Endothelial cell of umbilical vein (primary cell): ENCODE data around the gene LRRC34. TPM values are rescaled to one million over a fixed set of nuclear protein-coding genes. Genes with fewer than 3 reads are reported as not detected.

ENCODE experiments used
- BruUV-seq: library from RNA; stranded (reverse); fragments of 400-500 nt; replicated peaks from 2 replicates; lab custom pipeline; 2021; lab: Mats Ljungman, UMichigan
- CTCF ChIA-PET: fragments of 300-600, 350-600 bp; sonication (Branson Sonifier 250); formaldehyde crosslinking; loops from one replicate; lab custom pipeline; 2021; ENCODE audit warnings: antibody characterized with exemption, inconsistent platforms; lab: Charles Lee
- POLR2A ChIA-PET: fragments of 300-600, 350-600 bp; sonication (Branson Sonifier 250); formaldehyde crosslinking; loops from one replicate; lab custom pipeline; 2021; ENCODE audit warnings: antibody characterized with exemption, inconsistent platforms; lab: Charles Lee
- DNase-seq: peaks from one replicate; pipeline ENCODE4 v3.0.0-alpha.2; 2011; ENCODE audit warnings: low read depth, low spot score
- FAIRE-seq: peaks from 2 replicates; lab custom pipeline; 2011; peaks lifted over from hg19 to GRCh38; lab: Jason Lieb, UNC
- H2AFZ ChIP-seq: 2 replicates; pipeline ENCODE4 v1.6.0; 2012; ENCODE audit warnings: low read depth, low read length, control low read depth, inconsistent platforms
- H3K27ac ChIP-seq: 2 replicates; pipeline ENCODE4 v1.5.1; 2011; ENCODE audit warnings: low read depth, mild to moderate bottlenecking, control low read depth, low read length, moderate library complexity; ENCODE audit not compliant: insufficient read depth
- H3K27me3 ChIP-seq, 2 experiments: 2 replicates each; pipeline versions ENCODE4 v1.6.0 to v1.6.1; 2011; ENCODE audit warnings: low read length in 2 of 2, mixed read lengths in 1 of 2; ENCODE audit not compliant: control insufficient read depth in 2 of 2, insufficient read depth in 2 of 2
- H3K36me3 ChIP-seq, 2 experiments: 2 replicates in 1 of 2; 3 replicates in 1 of 2; pipeline ENCODE4 v1.5.1; 2011; ENCODE audit warnings: low read length in 2 of 2, mild to moderate bottlenecking in 1 of 2, moderate library complexity in 1 of 2; ENCODE audit not compliant: control insufficient read depth in 2 of 2, insufficient read depth in 2 of 2; ENCODE audit errors: extremely low read depth in 1 of 2
- H3K4me1 ChIP-seq: 3 replicates; pipeline ENCODE4 v1.5.1; 2011; ENCODE audit warnings: mild to moderate bottlenecking, low read length; ENCODE audit not compliant: control insufficient read depth, insufficient read depth; ENCODE audit errors: extremely low read depth
- H3K4me2 ChIP-seq: 2 replicates; pipeline ENCODE4 v1.6.1; 2011; ENCODE audit warnings: low read length, control low read depth, mixed read lengths; ENCODE audit not compliant: insufficient read depth
- H3K4me3 ChIP-seq, 3 experiments: fragments of 200-600 bp in 1 of 3; sonication (generic), shearing (Covaris generic) in 1 of 3; replicated peaks in 1 of 3; 2 replicates each; pipeline ENCODE4 v1.5.1; 2011 to 2016; ENCODE audit warnings: control low read depth in 3 of 3, low read length in 3 of 3, mild to moderate bottlenecking in 2 of 3, inconsistent platforms in 1 of 3, low read depth in 1 of 3, moderate library complexity in 1 of 3; ENCODE audit not compliant: insufficient read depth in 1 of 3
- H3K79me2 ChIP-seq: 2 replicates; pipeline ENCODE4 v1.6.0; 2012; ENCODE audit warnings: low read length, inconsistent platforms; ENCODE audit not compliant: control insufficient read depth, insufficient read depth
- H3K9ac ChIP-seq: replicated peaks from 2 replicates; pipeline ENCODE3; 2011; ENCODE audit warnings: low read length, control low read depth; ENCODE audit not compliant: insufficient read depth; ENCODE audit errors: extremely low read depth
- H3K9me1 ChIP-seq: replicated peaks from 3 replicates; pipeline ENCODE4 v1.6.0; 2011; ENCODE audit warnings: mild to moderate bottlenecking, low read length; ENCODE audit not compliant: control insufficient read depth, insufficient read depth; ENCODE audit errors: extremely low read depth
- H3K9me3 ChIP-seq: replicated peaks from 2 replicates; pipeline ENCODE4 v1.5.1; 2012; ENCODE audit warnings: low read length, inconsistent platforms; ENCODE audit not compliant: control insufficient read depth, insufficient read depth
- H4K20me1 ChIP-seq: replicated peaks from 2 replicates; pipeline ENCODE3; 2011; ENCODE audit warnings: mild to moderate bottlenecking, low read length; ENCODE audit not compliant: control insufficient read depth, insufficient read depth; ENCODE audit errors: extremely low read depth
- CTCF ChIP-seq, 2 donors: IDR thresholded peaks; 1 replicate in 1 of 2; 2 replicates in 1 of 2; pipeline ENCODE4 v1.5.1; 2011; ENCODE audit warnings: low read length in 2 of 2, mild to moderate bottlenecking in 2 of 2, moderate library complexity in 2 of 2, control low read depth in 1 of 2, inconsistent platforms in 1 of 2, low read depth in 1 of 2; ENCODE audit not compliant: insufficient read depth in 1 of 2; ENCODE audit errors: extremely low read depth in 1 of 2
- EZH2 ChIP-seq: IDR thresholded peaks from 2 replicates; pipeline ENCODE4 v1.6.1; 2012; ENCODE audit warnings: borderline replicate concordance, low read depth, mild to moderate bottlenecking, moderate library complexity, low read length, inconsistent platforms; ENCODE audit not compliant: severe bottlenecking
- GATA2 ChIP-seq: IDR thresholded peaks from 2 replicates; pipeline ENCODE4 v1.7.0; 2011; ENCODE audit warnings: low read depth, mild to moderate bottlenecking, moderate library complexity, mixed read lengths, low read length; ENCODE audit not compliant: insufficient read length, insufficient read depth
- JUN ChIP-seq: IDR thresholded peaks from 2 replicates; pipeline ENCODE4 v1.6.1; 2011; ENCODE audit warnings: borderline replicate concordance, low read depth; ENCODE audit not compliant: insufficient read length, insufficient read depth
- MYC ChIP-seq: IDR thresholded peaks from one replicate; pipeline ENCODE4 v1.6.1; 2011; ENCODE audit warnings: mild to moderate bottlenecking, low read depth, low read length
- POLR2A ChIP-seq: IDR thresholded peaks from 2 replicates; pipeline ENCODE4 v1.6.1; 2012; ENCODE audit warnings: low read depth, mild to moderate bottlenecking, control low read depth, low read length
- POLR2AphosphoS5 ChIP-seq: IDR thresholded peaks from 2 replicates; pipeline ENCODE4 v1.6.1; 2012; ENCODE audit warnings: low read depth, mild to moderate bottlenecking, control low read depth, low read length, moderate library complexity; ENCODE audit not compliant: insufficient read depth
- dilution Hi-C: fragments of 300-500 bp; cut with MboI; formaldehyde crosslinking; loops from one replicate; pipeline ENCODE4 v1.15.0; 2019; ENCODE audit warnings: low sequenced_read_pairs; ENCODE audit not compliant: extremely low pct_ligation_motif_present
- intact Hi-C: fragments of 100-400 bp; cut with micrococcal nuclease; formaldehyde crosslinking; loops from one replicate; pipeline ENCODE4 v1.10.0; 2022
- polyA plus RNA-seq, 4 experiments: library from polyadenylated mRNA; depleted of rRNA in 3 of 4; stranded (reverse) in 3 of 4; unstranded in 1 of 4; fragments of >200 nt; gene quantifications; 2 replicates each; pipeline versions ENCODE4 v1.2.1 to v1.2.3, GENCODE V29; 2011 to 2012; ENCODE audit warnings: missing spikeins in 1 of 4
- total RNA-seq: library from RNA; stranded (reverse); gene quantifications from 2 replicates; pipeline ENCODE4 v1.2.3, GENCODE V29; 2021

The LRRC34 gene
- total and polyA plus RNA-seq, 2 donors (not counting 3 experiments of a cell fraction or from before 2014, with no cell fraction given): 0.72 to 2.5 TPM

- DNase-seq: no peak
- CTCF ChIA-PET: interaction anchor here (0.9 to 1.4 kb wide), 2 partner anchors 13 to 89 kb away, joined by 3 to 4 read pairs; no protein-coding TSS in a partner anchor
- Histone ChIP-seq H3K4me1 (peaks cover 7% of the 10 kb centered on the region), H4K20me1 (no peaks in the 10 kb centered on the region), H3K4me3 (no peak overlapping the region), H3K9ac (no peak overlapping the region), H3K27ac (no peak overlapping the region), H3K27me3 (peaks cover 0 to 4% of the 10 kb centered on the region in 2 experiments), H3K9me1 (no peaks in the 10 kb centered on the region), H3K36me3 (no peaks in the 10 kb centered on the region), H2AFZ (no peak overlapping the region), H3K4me2 (no peak overlapping the region), H3K9me3 (no peaks in the 10 kb centered on the region), H3K79me2 (no peaks in the 10 kb centered on the region)
- no peak for TF ChIP-seq POLR2A
- no peak for TF ChIP-seq JUN
- no peak for TF ChIP-seq MYC
- TF ChIP-seq CTCF (IDR thresholded peaks at IDR 0.05; ENCODE audit: extremely low read depth in 1 of 2, insufficient read depth in 1 of 2, low read depth in 1 of 2, low read length in 2 of 2): no peak
- TF ChIP-seq EZH2: no peak
- intact Hi-C loops: no loop called here
- dilution Hi-C loops: no loop called here
- POLR2A ChIA-PET: no interaction called here
- no peak for FAIRE-seq
- BruUV-seq: no TSS peak
Observed at GRCh38 chr3:169758359-169758994, 54.2 kb downstream of the LRRC34 start.

GRCh38 chr3:169755488-169755887, 57.2 kb downstream of the LRRC34 start:
- H3K36me3 ChIP-seq: no peaks in the 10 kb centered on the region
- CTCF ChIA-PET: no interaction called here
- no TSS peak for BruUV-seq
- H4K20me1 ChIP-seq: no peaks in the 10 kb centered on the region
- no peak overlapping the region for H3K4me2 ChIP-seq
- H3K9me3 ChIP-seq: no peaks in the 10 kb centered on the region
- POLR2A ChIA-PET: no interaction called here
- no peak overlapping the region for H2AFZ ChIP-seq
- FAIRE-seq (no peak), DNase-seq (no peak)
- no peak overlapping the region for H3K27ac ChIP-seq
- no peaks in the 10 kb centered on the region for H3K9me1 ChIP-seq
- dilution Hi-C loops (no loop called here), intact Hi-C loops (no loop called here)
- peaks cover 3 to 12% of the 10 kb centered on the region in 2 experiments for H3K27me3 ChIP-seq
- TF ChIP-seq GATA2 (no peak), POLR2AphosphoS5 (no peak)
- H3K79me2 ChIP-seq: no peaks in the 10 kb centered on the region
- H3K4me3 ChIP-seq: no peak overlapping the region
- H3K9ac ChIP-seq: no peak overlapping the region
- peaks cover 7% of the 10 kb centered on the region for H3K4me1 ChIP-seq
